PC-9 (cell line): ENCODE measurements around the gene MDM4. TPM values are rescaled to one million over a fixed set of nuclear protein-coding genes. Genes with fewer than 3 reads are reported as not detected.

Experiments
- BruUV-seq: library from RNA; stranded (reverse); fragments of 400-500 nt; replicated peaks from 2 replicates; lab custom pipeline; 2021; lab: Mats Ljungman, UMichigan
- CTCF ChIA-PET: fragments of 300-600 bp; sonication (Branson Sonifier 250); formaldehyde crosslinking; loops from one replicate; lab custom pipeline; 2022; ENCODE audit warnings: antibody characterized with exemption; lab: Charles Lee
- POLR2A ChIA-PET: fragments of 300-600 bp; sonication (Branson Sonifier 250); formaldehyde crosslinking; loops from one replicate; lab custom pipeline; 2022; ENCODE audit warnings: antibody characterized with exemption; ENCODE audit not compliant: unreplicated experiment; lab: Charles Lee
- DNase-seq, 2 experiments: peaks; one replicate each; pipeline versions ENCODE4 v3.0.0 to v3.0.0-alpha.2; 2015 to 2022; ENCODE audit warnings: mixed read lengths in 1 of 2
- H2AFZ ChIP-seq: fragments of 200-600 bp; sonication (generic); 2 replicates; pipeline ENCODE4 v1.8.1; 2017; ENCODE audit warnings: antibody characterized with exemption
- H3F3A ChIP-seq: fragments of 200-600 bp; sonication (generic); 2 replicates; pipeline ENCODE4 v1.8.1; 2017; ENCODE audit warnings: antibody characterized with exemption, mild to moderate bottlenecking, low read depth; ENCODE audit not compliant: insufficient read depth
- H3K27ac ChIP-seq: fragments of 200-600 bp; sonication (generic); 2 replicates; pipeline ENCODE4 v1.6.1; 2016; ENCODE audit warnings: mixed run types
- H3K27me3 ChIP-seq: fragments of 200-600 bp; sonication (generic); 2 replicates; pipeline ENCODE4 v1.6.1; 2016; ENCODE audit warnings: low read depth, mixed run types; ENCODE audit not compliant: insufficient read depth
- H3K36me3 ChIP-seq: fragments of 200-600 bp; sonication (generic); 2 replicates; pipeline ENCODE4 v1.6.1; 2016; ENCODE audit warnings: low read depth, mixed run types
- H3K4me1 ChIP-seq: fragments of 200-600 bp; sonication (generic); replicated peaks from 2 replicates; pipeline ENCODE4 v1.6.1; 2016; ENCODE audit warnings: mixed run types; ENCODE audit not compliant: insufficient read depth
- H3K4me2 ChIP-seq: fragments of 200-600 bp; sonication (generic); 2 replicates; pipeline ENCODE4 v1.6.1; 2017; ENCODE audit warnings: mixed run types
- H3K4me3 ChIP-seq: fragments of 200-600 bp; sonication (generic); 2 replicates; pipeline ENCODE4 v1.6.1; 2016; ENCODE audit warnings: mixed run types
- H3K79me2 ChIP-seq: fragments of 200-600 bp; sonication (generic); 2 replicates; pipeline ENCODE4 v1.6.1; 2017; ENCODE audit warnings: low read depth, mixed run types
- H3K9me2 ChIP-seq: fragments of 200-600 bp; sonication (generic); 2 replicates; pipeline ENCODE4 v1.8.1; 2017; ENCODE audit warnings: mild to moderate bottlenecking; ENCODE audit not compliant: insufficient read depth
- H3K9me3 ChIP-seq: fragments of 200-600 bp; sonication (generic); 2 replicates; pipeline ENCODE4 v1.8.1; 2016; ENCODE audit warnings: low read depth; ENCODE audit not compliant: insufficient read depth
- H4K20me1 ChIP-seq: fragments of 200-600 bp; sonication (generic); 2 replicates; pipeline ENCODE4 v1.8.1; 2017; ENCODE audit not compliant: insufficient read depth
- CTCF ChIP-seq: fragments of 200-600 bp; sonication (generic); conservative IDR thresholded peaks from 2 replicates; pipeline ENCODE4 v1.6.1; 2017; ENCODE audit warnings: mixed run types, antibody characterized with exemption, mild to moderate bottlenecking, moderate library complexity
- EZH2 ChIP-seq: fragments of 200-600 bp; sonication (generic); IDR thresholded peaks from 2 replicates; pipeline ENCODE4 v1.8.0; 2017; ENCODE audit warnings: antibody characterized with exemption, low read depth
- intact Hi-C: fragments of 100-400 bp; cut with micrococcal nuclease; formaldehyde crosslinking; loops from one replicate; pipeline ENCODE4 v1.10.0; 2022; ENCODE audit not compliant: unreplicated experiment
- total RNA-seq: library from RNA; stranded (reverse); gene quantifications from 2 replicates; pipeline ENCODE4 v1.2.3, GENCODE V29; 2021

The MDM4 gene
- total RNA-seq, 1 experiment from 2014 or later = 69.2 TPM

GRCh38 chr1:204563780-204564179, 47.6 kb downstream of the MDM4 start:
- H3K9me3 ChIP-seq = no peaks in the 10 kb centered on the region
- H3K36me3 ChIP-seq = no peaks in the 10 kb centered on the region
- intact Hi-C loops = loop anchor here (10.0 kb wide), 1 partner anchor 371 kb away; no protein-coding TSS in a partner anchor
- no peak overlapping the region for H2AFZ ChIP-seq
- peaks cover 23% of the 10 kb centered on the region for H3K4me1 ChIP-seq
- no peaks in the 10 kb centered on the region for H3K79me2 ChIP-seq
- POLR2A ChIA-PET = no interaction called here
- H3K27me3 ChIP-seq = no peaks in the 10 kb centered on the region
- H3K4me2 ChIP-seq = no peak overlapping the region
- H3K4me3 ChIP-seq = no peak overlapping the region
- H3F3A ChIP-seq = peaks cover 19% of the 10 kb centered on the region
- BruUV-seq = no TSS peak
- H3K9me2 ChIP-seq = no peaks in the 10 kb centered on the region
- CTCF ChIA-PET = no interaction called here
- H3K27ac ChIP-seq = no peak overlapping the region
- no peak for DNase-seq
- no peaks in the 10 kb centered on the region for H4K20me1 ChIP-seq
- no peak for TF ChIP-seq EZH2
- no peak for TF ChIP-seq CTCF

GRCh38 chr1:204564835-204565234, 48.6 kb downstream of the MDM4 start:
- H3K9me3 ChIP-seq = no peaks in the 10 kb centered on the region
- H3K27ac ChIP-seq = peak overlapping the region; percentile 36; the same call in 1 of the 2 replicates
- peaks cover 19% of the 10 kb centered on the region for H3F3A ChIP-seq
- no peaks in the 10 kb centered on the region for H3K9me2 ChIP-seq
- intact Hi-C loops = loop anchor here (1.0 to 10.0 kb wide), 5 partner anchors 82 to 370 kb away; no protein-coding TSS in a partner anchor
- TF ChIP-seq EZH2 (no peak), CTCF (no peak)
- no peaks in the 10 kb centered on the region for H4K20me1 ChIP-seq
- H2AFZ ChIP-seq = no peak overlapping the region
- BruUV-seq = no TSS peak
- POLR2A ChIA-PET = no interaction called here
- H3K27me3 ChIP-seq = no peaks in the 10 kb centered on the region
- CTCF ChIA-PET = interaction anchor here (1.1 to 2.5 kb wide), 3 partner anchors 166 to 242 kb away, joined by 3 to 42 read pairs (median 17); no protein-coding TSS in a partner anchor
- peaks cover 23% of the 10 kb centered on the region for H3K4me1 ChIP-seq
- peak overlapping the region; percentile 52 for H3K4me2 ChIP-seq
- H3K4me3 ChIP-seq = no peak overlapping the region
- H3K79me2 ChIP-seq = no peaks in the 10 kb centered on the region
- H3K36me3 ChIP-seq = no peaks in the 10 kb centered on the region
- no peak for DNase-seq

- Histone ChIP-seq H3K4me2 (peak overlapping the region; percentile 52), H3K9me2 (no peaks in the 10 kb centered on the region), H3K4me3 (no peak overlapping the region), H3K9me3 (peaks cover 7% of the 10 kb centered on the region; the same call in 1 of the 2 replicates), H3K27ac (peak overlapping the region; percentile 36), H3K4me1 (peaks cover 23% of the 10 kb centered on the region), H2AFZ (no peak overlapping the region), H4K20me1 (no peaks in the 10 kb centered on the region), H3K27me3 (no peaks in the 10 kb centered on the region), H3F3A (peaks cover 19% of the 10 kb centered on the region), H3K79me2 (no peaks in the 10 kb centered on the region), H3K36me3 (no peaks in the 10 kb centered on the region)
- intact Hi-C loops = loop anchor here (1.0 to 10.0 kb wide), 5 partner anchors 81 to 369 kb away; no protein-coding TSS in a partner anchor
- POLR2A ChIA-PET = interaction anchor here (0.8 kb wide), 1 partner anchor 160 kb away, joined by 7 read pairs; no protein-coding TSS in a partner anchor
- BruUV-seq = no TSS peak
- TF ChIP-seq EZH2 (no peak), CTCF (peak; percentile 89)
- CTCF ChIA-PET = interaction anchor here (0.6 to 2.5 kb wide), 7 partner anchors 143 to 241 kb away, joined by 3 to 42 read pairs (median 4); no protein-coding TSS in a partner anchor
- peak; percentile 58 to 94 for DNase-seq
Measured at GRCh38 chr1:204565617-204566582, 49.7 kb downstream of the MDM4 start.
